Activated T-helper 1 cell treated with anti-CD3 and anti-CD28 coated beads, Interleukin-12 subunit alpha, Interleukin-12 subunit beta, Interleukin-2, Interleukin-4 antibody, amounts not matched to agents 30 ng/mL and 10 ng/mL and 1 ng/mL, durations not matched to agents 14 hours and 24 hours and 36 hours (primary cell): ENCODE data around the gene KMT5C. TPM values are rescaled to one million over a fixed set of nuclear protein-coding genes. Genes with fewer than 3 reads are reported as not detected.

Experiments used
- DNase-seq: peaks from one replicate; pipeline ENCODE4 v3.0.0; 2021; ENCODE audit warnings: low spot score
- H3K27ac Mint-ChIP-seq: one replicate; pipeline ENCODE4 v1.8.0; 2021; ENCODE audit warnings: mild to moderate bottlenecking, mixed read lengths
- H3K27me3 Mint-ChIP-seq: one replicate; pipeline ENCODE4 v1.8.0; 2022; ENCODE audit warnings: mild to moderate bottlenecking, moderate library complexity, mixed read lengths; ENCODE audit not compliant: insufficient read depth
- H3K36me3 Mint-ChIP-seq: one replicate; pipeline ENCODE4 v1.8.0; 2021; ENCODE audit warnings: low read depth, mixed read lengths
- H3K4me1 Mint-ChIP-seq: one replicate; pipeline ENCODE4 v1.8.0; 2021; ENCODE audit warnings: low read depth, mixed read lengths
- H3K4me3 Mint-ChIP-seq: one replicate; pipeline ENCODE4 v1.8.0; 2021; ENCODE audit warnings: mild to moderate bottlenecking, moderate library complexity, mixed read lengths
- H3K9me3 Mint-ChIP-seq: one replicate; pipeline ENCODE4 v1.8.0; 2021; ENCODE audit warnings: mixed read lengths
- intact Hi-C: fragments of 100-400 bp; cut with micrococcal nuclease; formaldehyde crosslinking; loops from one replicate; pipeline ENCODE4 v1.15.1; 2024
- total RNA-seq: library from RNA; stranded (reverse); gene quantifications from 2 replicates; pipeline ENCODE4 v1.2.3, GENCODE V29; 2022

Gene KMT5C
- total RNA-seq, 1 donor from 2014 or later, result 29.9 TPM

- intact Hi-C loops, result no loop called here
- Mint-ChIP-seq H3K4me3 (peak overlapping the region; percentile 92), H3K4me1 (peaks cover 23% of the 10 kb centered on the region), H3K36me3 (peaks cover 21% of the 10 kb centered on the region), H3K27ac (peak overlapping the region; percentile 92), H3K27me3 (no peaks in the 10 kb centered on the region), H3K9me3 (no peaks in the 10 kb centered on the region)
- DNase-seq, result no peak
These were observed 42.9 kb downstream of the KMT5C start for GRCh38 chr19:55382522-55383054.

DNA sequence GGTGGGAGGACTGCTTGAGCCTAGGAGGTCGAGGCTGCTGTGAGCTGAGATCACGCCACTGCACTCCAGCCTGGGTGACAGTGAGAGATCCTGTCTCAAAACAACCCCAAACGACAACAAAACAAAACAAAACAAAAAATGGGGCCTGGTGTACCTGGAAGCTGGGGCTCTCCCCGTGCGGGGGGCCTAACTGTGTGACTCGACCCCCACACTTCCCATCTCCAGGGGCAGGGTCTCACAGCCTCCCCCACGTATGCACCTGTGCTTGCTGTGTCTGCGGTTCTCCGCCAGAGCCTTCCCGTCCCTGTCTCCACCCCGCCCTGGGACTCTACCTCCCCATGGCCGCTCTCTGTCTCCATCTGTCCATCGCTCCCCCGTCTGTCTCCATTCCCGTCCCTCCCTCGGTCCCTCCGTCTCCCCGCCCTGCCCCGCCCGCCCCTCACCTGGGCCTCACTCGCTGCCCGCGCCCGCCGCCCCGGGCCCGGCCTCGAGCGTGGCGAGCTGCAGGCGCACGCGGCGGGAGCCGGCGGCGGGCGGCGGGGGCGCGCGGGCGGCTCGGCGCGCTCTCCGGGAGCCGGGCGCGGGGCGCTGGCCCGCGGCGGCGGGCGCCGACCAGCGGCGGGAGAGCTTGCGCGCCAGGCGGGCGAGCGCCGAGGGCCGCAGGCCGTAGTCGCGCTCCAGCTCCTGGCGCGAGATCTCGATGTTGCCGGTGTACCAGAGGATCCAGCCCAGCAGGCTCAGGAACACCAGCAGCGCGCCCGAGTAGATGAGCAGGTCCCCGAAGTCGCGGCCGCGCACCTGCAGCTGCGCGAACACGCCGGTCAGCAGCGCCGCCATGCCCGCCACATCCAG, 43.8 kb downstream of the KMT5C start:
- Mint-ChIP-seq H3K9me3 (no peaks in the 10 kb centered on the region), H3K4me1 (peaks cover 27% of the 10 kb centered on the region), H3K27ac (peak overlapping the region; percentile 92), H3K36me3 (peaks cover 28% of the 10 kb centered on the region), H3K27me3 (no peaks in the 10 kb centered on the region), H3K4me3 (peak overlapping the region; percentile 92)
- intact Hi-C loops, result no loop called here
- DNase-seq, result peak; percentile 38

DNA sequence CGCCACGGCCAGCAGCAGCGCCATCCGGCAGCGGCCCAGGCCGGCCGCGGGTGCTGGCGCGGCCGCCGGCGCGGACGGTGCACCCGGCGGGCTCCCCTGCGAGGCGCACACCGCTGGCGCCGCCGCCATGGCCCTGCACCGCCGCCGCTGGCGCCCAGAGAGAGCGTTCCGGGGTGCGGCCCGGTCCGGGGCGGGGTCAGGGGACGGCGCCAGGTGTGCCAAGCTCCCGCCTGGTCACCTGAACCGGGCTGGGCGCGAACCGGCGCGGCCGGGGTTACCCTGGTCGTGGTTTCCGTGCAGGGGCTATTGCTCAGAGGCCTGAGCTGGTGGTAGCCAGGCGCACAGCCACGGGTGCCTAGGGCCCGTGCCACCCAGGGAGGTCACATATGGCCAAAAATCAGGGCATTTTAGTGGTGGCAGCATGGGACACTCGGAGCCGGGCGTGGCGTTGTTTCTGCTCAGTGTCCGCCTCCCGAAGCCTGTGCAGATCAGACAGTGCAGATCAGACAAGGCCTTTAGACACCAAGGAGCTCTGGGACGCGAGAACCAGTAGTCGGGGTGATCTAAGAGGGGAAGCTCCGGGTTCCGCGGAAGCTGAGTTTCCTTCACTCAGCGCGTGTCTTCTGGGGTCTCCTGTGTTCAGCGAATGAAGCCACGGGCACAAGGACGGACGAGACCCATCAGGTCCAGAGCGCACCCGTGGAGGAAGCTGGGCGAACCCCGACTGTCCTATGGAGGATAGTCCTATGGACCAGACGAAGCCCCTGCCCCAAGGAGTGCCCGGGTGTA, 44.6 kb downstream of the KMT5C start, which contains the start of gene TMEM238:
TSS of gene TMEM238 (minus strand) at position 162 of the 789 bp plus-strand sequence. CDS start at position 129, 33 bp downstream.
- DNase-seq, result peak; percentile 34
- H3K9me3 Mint-ChIP-seq, result no peaks in the 10 kb centered on the region
- H3K36me3 Mint-ChIP-seq, result peaks cover 29% of the 10 kb centered on the region
- H3K4me3 Mint-ChIP-seq, result peak within 1 kb of the TSS; percentile 99
- H3K27me3 Mint-ChIP-seq, result no peaks in the 10 kb centered on the region
- H3K4me1 Mint-ChIP-seq, result peaks cover 34% of the 10 kb centered on the region
- H3K27ac Mint-ChIP-seq, result peak within 1 kb of the TSS; percentile 96
- intact Hi-C loops, result no loop called here

- H3K4me3 Mint-ChIP-seq, result peak overlapping the region; percentile 99
- peaks cover 36% of the 10 kb centered on the region for H3K36me3 Mint-ChIP-seq
- intact Hi-C loops, result loop anchor here (1.0 kb wide), 10 partner anchors 23 to 322 kb away; partner anchors contain the start of genes COX6B2, HSPBP1, KMT5C and PPP1R12C
- peaks cover 39% of the 10 kb centered on the region for H3K4me1 Mint-ChIP-seq
- peak overlapping the region; percentile 96 for H3K27ac Mint-ChIP-seq
- H3K27me3 Mint-ChIP-seq, result no peaks in the 10 kb centered on the region
- no peaks in the 10 kb centered on the region for H3K9me3 Mint-ChIP-seq
- DNase-seq, result peak; percentile 93
These were observed 45.4 kb downstream of the KMT5C start for GRCh38 chr19:55384920-55385723.

GRCh38 chr19:55385724-55386492, 46.2 kb downstream of the KMT5C start, which contains the start of gene RPL28:
RPL28 (plus strand) TSS chr19:55385932; CDS start chr19:55386358, 426 bp downstream.
- Mint-ChIP-seq H3K27me3 (no peaks in the 10 kb centered on the region), H3K9me3 (no peaks in the 10 kb centered on the region), H3K27ac (peak within 1 kb of the TSS; percentile 96), H3K4me3 (peak within 1 kb of the TSS; percentile 99), H3K4me1 (peaks cover 43% of the 10 kb centered on the region), H3K36me3 (peaks cover 44% of the 10 kb centered on the region)
- peak; percentile 99 for DNase-seq
- intact Hi-C loops, result loop anchor here (1.0 kb wide), 10 partner anchors 22 to 323 kb away; partner anchors contain the start of genes COX6B2, HSPBP1, KMT5C and PPP1R12C

GRCh38 chr19:55386493-55386971, 46.9 kb downstream of the KMT5C start:
- no peak for DNase-seq
- H3K36me3 Mint-ChIP-seq, result peaks cover 46% of the 10 kb centered on the region
- H3K27ac Mint-ChIP-seq, result peak overlapping the region; percentile 96
- no peaks in the 10 kb centered on the region for H3K9me3 Mint-ChIP-seq
- intact Hi-C loops, result no loop called here
- H3K4me1 Mint-ChIP-seq, result peaks cover 45% of the 10 kb centered on the region
- H3K4me3 Mint-ChIP-seq, result peak overlapping the region; percentile 99
- no peaks in the 10 kb centered on the region for H3K27me3 Mint-ChIP-seq

DNA sequence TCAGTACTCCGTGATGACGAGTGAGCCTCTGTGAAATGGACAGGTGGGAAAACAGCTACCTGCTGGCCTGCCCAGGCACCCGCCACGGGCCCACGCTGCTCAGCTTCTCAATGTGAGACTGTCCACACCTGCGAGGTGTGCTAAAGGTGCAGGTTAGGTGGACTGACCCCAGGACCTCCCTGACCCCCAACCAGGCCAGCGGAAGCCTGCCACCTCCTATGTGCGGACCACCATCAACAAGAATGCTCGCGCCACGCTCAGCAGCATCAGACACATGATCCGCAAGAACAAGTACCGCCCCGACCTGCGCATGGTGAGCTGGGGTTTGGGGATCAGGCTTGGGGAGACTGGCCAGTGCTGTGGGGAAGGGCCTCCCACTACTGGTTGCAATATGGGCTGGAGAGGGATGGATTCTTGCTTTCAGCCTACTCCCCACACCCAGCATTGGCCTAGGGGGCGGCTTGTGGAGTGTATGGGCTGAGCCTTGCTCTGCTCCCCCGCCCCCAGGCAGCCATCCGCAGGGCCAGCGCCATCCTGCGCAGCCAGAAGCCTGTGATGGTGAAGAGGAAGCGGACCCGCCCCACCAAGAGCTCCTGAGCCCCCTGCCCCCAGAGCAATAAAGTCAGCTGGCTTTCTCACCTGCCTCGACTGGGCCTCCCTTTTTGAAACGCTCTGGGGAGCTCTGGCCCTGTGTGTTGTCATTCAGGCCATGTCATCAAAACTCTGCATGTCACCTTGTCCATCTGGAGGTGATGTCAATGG, 48.2 kb downstream of the KMT5C start:
- H3K4me1 Mint-ChIP-seq, result peaks cover 35% of the 10 kb centered on the region
- no peak for DNase-seq
- peaks cover 49% of the 10 kb centered on the region for H3K36me3 Mint-ChIP-seq
- H3K27ac Mint-ChIP-seq, result no peak overlapping the region
- peak overlapping the region; percentile 99 for H3K4me3 Mint-ChIP-seq
- intact Hi-C loops, result no loop called here
- no peaks in the 10 kb centered on the region for H3K27me3 Mint-ChIP-seq
- no peaks in the 10 kb centered on the region for H3K9me3 Mint-ChIP-seq

- Mint-ChIP-seq H3K4me3 (peak overlapping the region; percentile 47), H3K9me3 (no peaks in the 10 kb centered on the region), H3K36me3 (peaks cover 49% of the 10 kb centered on the region), H3K27me3 (no peaks in the 10 kb centered on the region), H3K4me1 (peaks cover 35% of the 10 kb centered on the region), H3K27ac (peak overlapping the region; percentile 43)
- DNase-seq, result no peak
- intact Hi-C loops, result no loop called here
These were observed 50.0 kb downstream of the KMT5C start for GRCh38 chr19:55389386-55390317.

- DNase-seq, result no peak
- no peak overlapping the region for H3K4me3 Mint-ChIP-seq
- no peaks in the 10 kb centered on the region for H3K9me3 Mint-ChIP-seq
- H3K27ac Mint-ChIP-seq, result no peak overlapping the region
- no peaks in the 10 kb centered on the region for H3K27me3 Mint-ChIP-seq
- H3K36me3 Mint-ChIP-seq, result peaks cover 49% of the 10 kb centered on the region
- intact Hi-C loops, result no loop called here
- H3K4me1 Mint-ChIP-seq, result peaks cover 35% of the 10 kb centered on the region
These were observed 50.8 kb downstream of the KMT5C start for GRCh38 chr19:55390461-55390880.

DNA sequence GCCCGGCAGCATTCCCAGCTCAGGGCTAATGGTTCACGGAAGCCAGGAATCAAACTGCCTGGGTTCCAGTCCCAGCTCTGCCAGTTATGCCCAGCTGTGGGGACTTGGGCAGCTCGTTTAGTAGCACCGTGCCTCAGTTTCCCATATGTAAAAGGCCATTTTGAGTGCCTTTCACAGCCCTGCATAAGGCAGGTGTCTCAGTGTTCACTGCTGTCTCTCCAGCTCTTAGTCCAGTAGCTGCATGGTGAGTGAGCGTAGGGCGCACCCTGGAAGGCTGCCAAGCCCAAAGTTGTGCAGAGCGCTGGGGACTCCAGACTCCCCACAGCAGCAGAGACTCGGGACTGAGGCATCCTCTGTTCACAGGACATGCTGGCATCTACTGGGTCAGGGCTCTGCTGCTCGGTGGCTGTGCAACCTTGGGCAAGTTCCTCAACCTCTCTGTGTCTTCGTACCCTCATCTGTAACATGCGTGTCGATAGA, 51.6 kb downstream of the KMT5C start:
- Mint-ChIP-seq H3K27ac (no peak overlapping the region), H3K4me3 (no peak overlapping the region), H3K9me3 (no peaks in the 10 kb centered on the region), H3K36me3 (peaks cover 46% of the 10 kb centered on the region), H3K27me3 (no peaks in the 10 kb centered on the region), H3K4me1 (peaks cover 35% of the 10 kb centered on the region)
- intact Hi-C loops, result no loop called here
- DNase-seq, result no peak
